ENCODE measurements around the gene HPGDS.

HPGDS gene

GRCh38 chr4:94348666-94349065 is 6.0 kb upstream of the HPGDS start:
- H3K36me3 ChIP-seq (ENCODE audit: insufficient read depth, insufficient read length, low read length) = no peaks in the 10 kb centered on the region
- no peak overlapping the region for H3K9ac ChIP-seq (ENCODE audit: insufficient read length, low read depth)
- H3K4me1 ChIP-seq (ENCODE audit: insufficient read depth, insufficient read length) = no peaks in the 10 kb centered on the region
- no peak overlapping the region for H3K4me3 ChIP-seq (ENCODE audit: insufficient read length, low read depth)
- no peaks in the 10 kb centered on the region for H3K27me3 ChIP-seq (ENCODE audit: insufficient read depth, insufficient read length)
- TF ChIP-seq ZNF274 (IDR thresholded peaks at IDR 0.05; ENCODE audit: low read depth, low read length) = no peak
- no peak for TF ChIP-seq YY1 (IDR thresholded peaks at IDR 0.05; ENCODE audit: insufficient read depth, insufficient read length)
- TF ChIP-seq SUZ12 (IDR thresholded peaks at IDR 0.05; ENCODE audit: extremely low read depth, insufficient read depth, insufficient read length) = no peak
- DNase-seq (ENCODE audit: low read depth, low spot score) = no peak
- H3K9me3 ChIP-seq (ENCODE audit: insufficient read depth, low read length) = no peaks in the 10 kb centered on the region

DNA sequence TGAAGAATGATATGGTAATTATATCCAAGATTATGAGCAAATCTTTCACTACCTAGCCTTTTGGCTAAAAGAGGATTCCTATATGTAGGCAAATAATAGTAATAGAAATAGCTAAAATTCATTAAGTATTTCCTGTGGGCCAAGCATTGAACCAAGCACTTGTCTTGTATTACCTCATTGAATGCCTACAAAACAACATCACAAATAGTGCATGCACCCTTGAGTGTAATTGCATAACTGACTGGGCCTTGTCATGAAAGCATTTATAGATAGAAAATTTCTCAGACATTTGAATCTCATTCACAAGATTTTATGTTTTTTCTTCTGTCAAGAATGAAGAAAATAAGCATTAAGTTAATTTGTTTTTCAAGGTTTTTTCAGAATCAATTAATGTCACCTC is 3.9 kb upstream of the HPGDS start:
- H3K4me1 ChIP-seq (ENCODE audit: insufficient read depth, insufficient read length) = no peaks in the 10 kb centered on the region
- no peak overlapping the region for H3K9ac ChIP-seq (ENCODE audit: insufficient read length, low read depth)
- DNase-seq (ENCODE audit: low read depth, low spot score) = no peak
- TF ChIP-seq ZNF274 (IDR thresholded peaks at IDR 0.05; ENCODE audit: low read depth, low read length) (no peak), SUZ12 (IDR thresholded peaks at IDR 0.05; ENCODE audit: extremely low read depth, insufficient read depth, insufficient read length) (no peak), YY1 (IDR thresholded peaks at IDR 0.05; ENCODE audit: insufficient read depth, insufficient read length) (no peak)
- no peaks in the 10 kb centered on the region for H3K27me3 ChIP-seq (ENCODE audit: insufficient read depth, insufficient read length)
- H3K36me3 ChIP-seq (ENCODE audit: insufficient read depth, insufficient read length, low read length) = no peaks in the 10 kb centered on the region
- H3K4me3 ChIP-seq (ENCODE audit: insufficient read length, low read depth) = no peak overlapping the region
- H3K9me3 ChIP-seq (ENCODE audit: insufficient read depth, low read length) = no peaks in the 10 kb centered on the region

DNA sequence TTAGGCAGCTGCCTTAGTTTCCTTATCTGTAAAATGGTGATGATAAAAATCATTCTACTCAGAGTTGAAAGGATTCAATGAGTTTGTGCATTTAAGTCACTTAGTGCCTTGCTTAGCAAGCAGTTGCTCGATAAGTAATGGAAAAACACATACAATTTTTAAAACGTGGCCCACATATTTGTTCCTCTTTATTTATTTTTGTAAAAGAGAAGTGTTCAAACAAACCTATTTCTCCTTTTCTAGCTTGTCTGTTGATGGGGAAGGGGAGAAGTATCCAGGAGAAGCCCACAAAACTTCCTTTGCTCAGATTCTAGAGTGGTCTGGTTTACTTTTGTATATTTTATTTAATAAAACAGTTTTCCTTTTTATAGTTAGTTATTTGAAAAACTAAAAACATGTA is 3.3 kb upstream of the HPGDS start:
- H3K27me3 ChIP-seq (ENCODE audit: insufficient read depth, insufficient read length) = no peaks in the 10 kb centered on the region
- DNase-seq (ENCODE audit: low read depth, low spot score) = no peak
- H3K36me3 ChIP-seq (ENCODE audit: insufficient read depth, insufficient read length, low read length) = no peaks in the 10 kb centered on the region
- TF ChIP-seq YY1 (IDR thresholded peaks at IDR 0.05; ENCODE audit: insufficient read depth, insufficient read length) = no peak
- TF ChIP-seq ZNF274 (IDR thresholded peaks at IDR 0.05; ENCODE audit: low read depth, low read length) = no peak
- TF ChIP-seq SUZ12 (IDR thresholded peaks at IDR 0.05; ENCODE audit: extremely low read depth, insufficient read depth, insufficient read length) = no peak
- H3K4me1 ChIP-seq (ENCODE audit: insufficient read depth, insufficient read length) = no peaks in the 10 kb centered on the region
- H3K4me3 ChIP-seq (ENCODE audit: insufficient read length, low read depth) = no peak overlapping the region
- H3K9me3 ChIP-seq (ENCODE audit: insufficient read depth, low read length) = no peaks in the 10 kb centered on the region
- H3K9ac ChIP-seq (ENCODE audit: insufficient read length, low read depth) = no peak overlapping the region

DNA sequence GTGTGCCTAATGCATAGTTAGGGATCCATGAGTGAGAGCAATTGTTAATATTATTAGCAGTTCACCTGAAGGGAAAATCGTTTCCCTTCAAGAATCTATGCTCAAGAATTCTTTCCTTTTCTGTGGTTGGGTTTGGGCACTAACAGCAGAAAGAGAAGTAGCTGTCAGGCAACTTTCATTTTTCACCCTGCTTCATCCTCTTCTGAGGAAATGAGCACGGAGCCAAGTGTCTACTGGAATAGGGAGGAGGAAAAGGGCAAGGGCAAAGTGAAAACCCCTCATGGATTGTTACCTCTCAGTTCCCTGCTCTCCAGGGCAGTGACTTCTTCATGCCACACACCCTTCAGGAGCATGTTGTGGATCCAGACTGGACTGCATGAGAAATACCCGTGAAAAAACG is 2.6 kb upstream of the HPGDS start:
- no peak for DNase-seq (ENCODE audit: low read depth, low spot score)
- Histone ChIP-seq H3K9me3 (ENCODE audit: insufficient read depth, low read length) (no peaks in the 10 kb centered on the region), H3K36me3 (ENCODE audit: insufficient read depth, insufficient read length, low read length) (no peaks in the 10 kb centered on the region), H3K4me3 (ENCODE audit: insufficient read length, low read depth) (no peak overlapping the region), H3K27me3 (ENCODE audit: insufficient read depth, insufficient read length) (no peaks in the 10 kb centered on the region), H3K4me1 (ENCODE audit: insufficient read depth, insufficient read length) (no peaks in the 10 kb centered on the region), H3K9ac (ENCODE audit: insufficient read length, low read depth) (no peak overlapping the region)
- TF ChIP-seq SUZ12 (IDR thresholded peaks at IDR 0.05; ENCODE audit: extremely low read depth, insufficient read depth, insufficient read length) (no peak), YY1 (IDR thresholded peaks at IDR 0.05; ENCODE audit: insufficient read depth, insufficient read length) (no peak), ZNF274 (IDR thresholded peaks at IDR 0.05; ENCODE audit: low read depth, low read length) (no peak)

- H3K9me3 ChIP-seq (ENCODE audit: insufficient read depth, low read length) = no peaks in the 10 kb centered on the region
- no peak for TF ChIP-seq ZNF274 (IDR thresholded peaks at IDR 0.05; ENCODE audit: low read depth, low read length)
- TF ChIP-seq YY1 (IDR thresholded peaks at IDR 0.05; ENCODE audit: insufficient read depth, insufficient read length) = no peak
- no peak for TF ChIP-seq SUZ12 (IDR thresholded peaks at IDR 0.05; ENCODE audit: extremely low read depth, insufficient read depth, insufficient read length)
- DNase-seq (ENCODE audit: low read depth, low spot score) = no peak
- H3K27me3 ChIP-seq (ENCODE audit: insufficient read depth, insufficient read length) = no peaks in the 10 kb centered on the region
- no peak overlapping the region for H3K9ac ChIP-seq (ENCODE audit: insufficient read length, low read depth)
- H3K36me3 ChIP-seq (ENCODE audit: insufficient read depth, insufficient read length, low read length) = no peaks in the 10 kb centered on the region
- no peaks in the 10 kb centered on the region for H3K4me1 ChIP-seq (ENCODE audit: insufficient read depth, insufficient read length)
- no peak overlapping the region for H3K4me3 ChIP-seq (ENCODE audit: insufficient read length, low read depth)
Observed at GRCh38 chr4:94344457-94344856, 1.8 kb upstream of the HPGDS start.

GRCh38 chr4:94341481-94342370 is 910 bp downstream of the HPGDS start:
- Histone ChIP-seq H3K4me1 (ENCODE audit: insufficient read depth, insufficient read length) (no peaks in the 10 kb centered on the region), H3K4me3 (ENCODE audit: insufficient read length, low read depth) (no peak overlapping the region), H3K9ac (ENCODE audit: insufficient read length, low read depth) (no peak overlapping the region), H3K36me3 (ENCODE audit: insufficient read depth, insufficient read length, low read length) (no peaks in the 10 kb centered on the region), H3K27me3 (ENCODE audit: insufficient read depth, insufficient read length) (no peaks in the 10 kb centered on the region), H3K9me3 (ENCODE audit: insufficient read depth, low read length) (no peaks in the 10 kb centered on the region)
- no peak for DNase-seq (ENCODE audit: low read depth, low spot score)
- TF ChIP-seq SUZ12 (IDR thresholded peaks at IDR 0.05; ENCODE audit: extremely low read depth, insufficient read depth, insufficient read length) (no peak), ZNF274 (IDR thresholded peaks at IDR 0.05; ENCODE audit: low read depth, low read length) (no peak), YY1 (IDR thresholded peaks at IDR 0.05; ENCODE audit: insufficient read depth, insufficient read length) (no peak)

GRCh38 chr4:94339779-94340178 is 2.9 kb downstream of the HPGDS start:
- Histone ChIP-seq H3K27me3 (ENCODE audit: insufficient read depth, insufficient read length) (no peaks in the 10 kb centered on the region), H3K4me3 (ENCODE audit: insufficient read length, low read depth) (no peak overlapping the region), H3K4me1 (ENCODE audit: insufficient read depth, insufficient read length) (no peaks in the 10 kb centered on the region), H3K36me3 (ENCODE audit: insufficient read depth, insufficient read length, low read length) (no peaks in the 10 kb centered on the region), H3K9ac (ENCODE audit: insufficient read length, low read depth) (no peak overlapping the region), H3K9me3 (ENCODE audit: insufficient read depth, low read length) (no peaks in the 10 kb centered on the region)
- no peak for DNase-seq (ENCODE audit: low read depth, low spot score)
- TF ChIP-seq YY1 (IDR thresholded peaks at IDR 0.05; ENCODE audit: insufficient read depth, insufficient read length) (no peak), SUZ12 (IDR thresholded peaks at IDR 0.05; ENCODE audit: extremely low read depth, insufficient read depth, insufficient read length) (no peak), ZNF274 (IDR thresholded peaks at IDR 0.05; ENCODE audit: low read depth, low read length) (no peak)
